ENCODE data around the gene KCNQ2.

- no peak for TF ChIP-seq FOXM1 (IDR thresholded peaks at IDR 0.05; ENCODE audit: borderline replicate concordance, low read depth)
- no peak for TF ChIP-seq CEBPB (IDR thresholded peaks at IDR 0.05)
- TF ChIP-seq ZBTB7A (IDR thresholded peaks at IDR 0.05; ENCODE audit: low read depth): no peak
- TF ChIP-seq TCF12 (IDR thresholded peaks at IDR 0.05; ENCODE audit: low read depth): no peak
- TF ChIP-seq, protein P1, sequence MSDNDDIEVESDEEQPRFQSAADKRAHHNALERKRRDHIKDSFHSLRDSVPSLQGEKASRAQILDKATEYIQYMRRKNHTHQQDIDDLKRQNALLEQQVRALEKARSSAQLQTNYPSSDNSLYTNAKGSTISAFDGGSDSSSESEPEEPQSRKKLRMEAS (IDR thresholded peaks at IDR 0.05): no peak
- TF ChIP-seq YY1 (IDR thresholded peaks at IDR 0.05; ENCODE audit: low read depth): no peak
- TF ChIP-seq REST (IDR thresholded peaks at IDR 0.05; ENCODE audit: low read depth): no peak
- no peak for TF ChIP-seq EGR1 (IDR thresholded peaks at IDR 0.05)
- TF ChIP-seq NFIC (IDR thresholded peaks at IDR 0.05): no peak
- no peak for TF ChIP-seq TAF1 (IDR thresholded peaks at IDR 0.05; ENCODE audit: low read depth)
- TF ChIP-seq EP300 (IDR thresholded peaks at IDR 0.05; ENCODE audit: borderline replicate concordance): no peak
Observed at GRCh38 chr20:63439866-63440265, 32.6 kb downstream of the KCNQ2 start.
